ENCODE results near the gene DNAAF2.
A peak's percentile ranks its signal among the peaks of the same experiment; 100 is the strongest.
"Not testable (repeated sequence)": the region's sequence is repeated elsewhere in the genome, so short reads cannot be mapped to it uniquely, and the experiment has no call there.

DNAAF2 gene

GRCh38 chr14:49619273-49619672 is 15.8 kb downstream of the DNAAF2 start:
- H3K27me3 ChIP-seq (ENCODE audit: control insufficient read depth, insufficient read depth, low read length); H3K36me3 ChIP-seq (ENCODE audit: control insufficient read depth, insufficient read depth, low read length); H3K4me1 ChIP-seq (ENCODE audit: control insufficient read depth, insufficient read depth, low read length); H3K9me3 ChIP-seq (ENCODE audit: control insufficient read depth, low read length): not testable (repeated sequence)
- peak overlapping the region; percentile 74 for H3K4me3 ChIP-seq (ENCODE audit: low read length)
- H3K9ac ChIP-seq (ENCODE audit: low read length) = peak overlapping the region; percentile 95

GRCh38 chr14:49617852-49618519 is 17.1 kb downstream of the DNAAF2 start:
- H3K9me3 ChIP-seq (ENCODE audit: control insufficient read depth, low read length) = no peaks in the 10 kb centered on the region

GRCh38 chr14:49615776-49616175 is 19.3 kb downstream of the DNAAF2 start:
- H3K27me3 ChIP-seq (ENCODE audit: control insufficient read depth, insufficient read depth, low read length) = no peaks in the 10 kb centered on the region
- no peak overlapping the region for H3K9ac ChIP-seq (ENCODE audit: low read length)
- H3K9me3 ChIP-seq (ENCODE audit: control insufficient read depth, low read length) = no peaks in the 10 kb centered on the region
- H3K4me3 ChIP-seq (ENCODE audit: low read length) = no peak overlapping the region
- no peaks in the 10 kb centered on the region for H3K36me3 ChIP-seq (ENCODE audit: control insufficient read depth, insufficient read depth, low read length)
- no peaks in the 10 kb centered on the region for H3K4me1 ChIP-seq (ENCODE audit: control insufficient read depth, insufficient read depth, low read length)

More at GRCh38 chr14:49617852-49618519, 17.1 kb downstream of the DNAAF2 start:
- H3K4me3 ChIP-seq (ENCODE audit: low read length) = no peak overlapping the region
- no peaks in the 10 kb centered on the region for H3K27me3 ChIP-seq (ENCODE audit: control insufficient read depth, insufficient read depth, low read length)
- no peak overlapping the region for H3K9ac ChIP-seq (ENCODE audit: low read length)
- H3K36me3 ChIP-seq (ENCODE audit: control insufficient read depth, insufficient read depth, low read length) = no peaks in the 10 kb centered on the region
- no peaks in the 10 kb centered on the region for H3K4me1 ChIP-seq (ENCODE audit: control insufficient read depth, insufficient read depth, low read length)

DNA sequence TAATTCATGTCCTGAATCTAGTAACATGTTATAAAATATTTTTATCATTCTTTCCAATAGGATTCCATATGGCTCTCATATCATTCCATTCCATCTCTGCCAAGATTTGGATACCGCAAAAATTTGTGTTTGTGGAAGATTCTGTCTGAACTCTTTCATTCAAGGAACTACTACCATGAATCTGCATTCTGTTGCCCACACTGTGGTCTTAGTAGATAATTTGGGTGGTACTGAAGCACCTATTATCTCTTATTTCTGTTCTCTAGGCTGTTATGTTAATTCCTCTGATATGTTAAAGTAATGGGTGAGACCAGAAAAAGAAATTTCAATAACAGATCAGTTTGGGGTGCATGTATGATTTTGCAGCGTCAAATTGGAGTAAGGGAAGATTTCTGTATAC is 20.8 kb downstream of the DNAAF2 start:
- Histone ChIP-seq H3K4me1 (ENCODE audit: control insufficient read depth, insufficient read depth, low read length) (no peaks in the 10 kb centered on the region), H3K9me3 (ENCODE audit: control insufficient read depth, low read length) (no peaks in the 10 kb centered on the region), H3K4me3 (ENCODE audit: low read length) (no peak overlapping the region), H3K9ac (ENCODE audit: low read length) (no peak overlapping the region), H3K27me3 (ENCODE audit: control insufficient read depth, insufficient read depth, low read length) (no peaks in the 10 kb centered on the region), H3K36me3 (ENCODE audit: control insufficient read depth, insufficient read depth, low read length) (no peaks in the 10 kb centered on the region)

GRCh38 chr14:49612671-49613070 is 22.4 kb downstream of the DNAAF2 start:
- Histone ChIP-seq H3K27me3 (ENCODE audit: control insufficient read depth, insufficient read depth, low read length) (no peaks in the 10 kb centered on the region), H3K4me3 (ENCODE audit: low read length) (no peak overlapping the region), H3K36me3 (ENCODE audit: control insufficient read depth, insufficient read depth, low read length) (no peaks in the 10 kb centered on the region), H3K4me1 (ENCODE audit: control insufficient read depth, insufficient read depth, low read length) (no peaks in the 10 kb centered on the region), H3K9me3 (ENCODE audit: control insufficient read depth, low read length) (no peaks in the 10 kb centered on the region), H3K9ac (ENCODE audit: low read length) (no peak overlapping the region)

DNA sequence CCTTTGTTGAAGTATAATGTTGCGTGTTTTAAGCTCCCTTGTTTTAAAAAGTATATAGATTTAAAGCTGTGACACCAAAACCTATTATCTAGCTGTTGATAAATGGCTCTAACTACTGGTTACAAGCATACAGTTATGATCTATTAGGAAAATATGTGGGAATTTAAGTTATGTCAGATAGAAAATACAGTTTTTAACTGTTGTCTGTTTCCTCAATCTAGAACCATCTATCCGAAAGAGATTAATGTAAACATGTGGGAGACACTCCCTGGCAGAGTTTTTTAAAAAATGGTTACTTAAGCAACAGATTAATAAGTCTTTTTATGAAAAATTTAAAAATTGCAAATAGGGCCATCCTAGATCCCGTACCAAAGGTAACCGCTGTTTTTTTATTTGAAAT is 22.8 kb downstream of the DNAAF2 start:
- Histone ChIP-seq H3K9me3 (ENCODE audit: control insufficient read depth, low read length) (no peaks in the 10 kb centered on the region), H3K9ac (ENCODE audit: low read length) (no peak overlapping the region), H3K4me1 (ENCODE audit: control insufficient read depth, insufficient read depth, low read length) (no peaks in the 10 kb centered on the region), H3K36me3 (ENCODE audit: control insufficient read depth, insufficient read depth, low read length) (no peaks in the 10 kb centered on the region), H3K27me3 (ENCODE audit: control insufficient read depth, insufficient read depth, low read length) (no peaks in the 10 kb centered on the region), H3K4me3 (ENCODE audit: low read length) (no peak overlapping the region)

DNA sequence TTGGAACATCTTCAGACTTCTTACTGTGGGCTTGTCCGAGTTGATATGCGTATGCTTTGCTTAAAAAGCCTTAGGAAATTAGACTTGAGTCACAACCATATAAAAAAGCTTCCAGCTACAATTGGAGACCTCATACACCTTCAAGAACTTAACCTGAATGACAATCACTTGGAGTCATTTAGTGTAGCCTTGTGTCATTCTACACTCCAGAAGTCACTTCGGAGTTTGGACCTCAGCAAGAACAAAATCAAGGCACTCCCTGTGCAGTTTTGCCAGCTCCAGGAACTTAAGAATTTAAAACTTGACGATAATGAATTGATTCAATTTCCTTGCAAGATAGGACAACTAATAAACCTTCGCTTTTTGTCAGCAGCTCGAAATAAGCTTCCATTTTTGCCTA is 27.5 kb downstream of the DNAAF2 start:
- Histone ChIP-seq H3K9me3 (ENCODE audit: control insufficient read depth, low read length) (no peaks in the 10 kb centered on the region), H3K9ac (ENCODE audit: low read length) (no peak overlapping the region), H3K36me3 (ENCODE audit: control insufficient read depth, insufficient read depth, low read length) (no peaks in the 10 kb centered on the region), H3K4me1 (ENCODE audit: control insufficient read depth, insufficient read depth, low read length) (no peaks in the 10 kb centered on the region), H3K4me3 (ENCODE audit: low read length) (no peak overlapping the region), H3K27me3 (ENCODE audit: control insufficient read depth, insufficient read depth, low read length) (no peaks in the 10 kb centered on the region)

DNA sequence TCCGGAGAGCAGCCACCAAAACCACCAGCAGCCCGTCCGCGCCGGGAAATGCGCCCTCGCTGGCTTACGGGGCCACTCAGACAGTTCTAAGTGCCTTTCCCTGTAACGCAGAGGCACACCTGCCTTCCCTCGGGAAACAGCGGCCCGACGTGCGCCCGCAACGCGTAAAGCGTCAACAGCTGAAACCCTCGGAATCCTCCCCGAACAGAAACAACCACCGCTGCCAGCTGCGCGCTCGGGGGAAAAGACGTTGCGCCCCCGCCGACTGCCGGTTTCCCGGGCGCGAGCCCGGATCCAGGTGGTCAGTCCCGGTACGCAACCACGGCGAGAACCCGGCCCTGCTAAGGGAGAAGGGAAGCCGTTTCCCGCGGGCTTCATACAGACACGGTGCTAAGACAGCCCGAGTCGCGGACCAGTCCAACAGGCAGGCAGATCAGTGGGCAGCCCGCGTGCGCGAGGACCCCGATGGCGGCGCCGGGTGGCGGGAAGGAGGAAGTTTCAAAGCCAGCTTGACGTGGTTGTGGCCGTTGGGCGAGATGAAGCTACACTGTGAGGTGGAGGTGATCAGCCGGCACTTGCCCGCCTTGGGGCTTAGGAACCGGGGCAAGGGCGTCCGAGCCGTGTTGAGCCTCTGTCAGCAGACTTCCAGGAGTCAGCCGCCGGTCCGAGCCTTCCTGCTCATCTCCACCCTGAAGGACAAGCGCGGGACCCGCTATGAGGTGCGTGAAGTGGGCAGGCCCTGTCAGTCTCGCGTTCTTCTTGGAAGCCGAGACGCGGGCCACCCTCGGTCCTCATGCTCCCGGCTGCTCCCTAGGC is 36.4 kb downstream of the DNAAF2 start, which contains the start of gene LRR1:
Gene LRR1 (plus strand): TSS at position 456 of the 816 bp plus-strand sequence. CDS start 81 bp downstream, at position 537.
- Histone ChIP-seq H3K4me3 (ENCODE audit: low read length) (peak within 1 kb of the TSS; percentile 89), H3K4me1 (ENCODE audit: control insufficient read depth, insufficient read depth, low read length) (peaks cover 2% of the 10 kb centered on the region), H3K9me3 (ENCODE audit: control insufficient read depth, low read length) (no peaks in the 10 kb centered on the region), H3K36me3 (ENCODE audit: control insufficient read depth, insufficient read depth, low read length) (no peaks in the 10 kb centered on the region), H3K27me3 (ENCODE audit: control insufficient read depth, insufficient read depth, low read length) (no peaks in the 10 kb centered on the region), H3K9ac (ENCODE audit: low read length) (peak within 1 kb of the TSS; percentile 97)

- H3K4me3 ChIP-seq (ENCODE audit: low read length) = peak overlapping the region; percentile 89
- H3K4me1 ChIP-seq (ENCODE audit: control insufficient read depth, insufficient read depth, low read length) = peaks cover 7% of the 10 kb centered on the region
- H3K36me3 ChIP-seq (ENCODE audit: control insufficient read depth, insufficient read depth, low read length) = no peaks in the 10 kb centered on the region
- no peaks in the 10 kb centered on the region for H3K27me3 ChIP-seq (ENCODE audit: control insufficient read depth, insufficient read depth, low read length)
- no peaks in the 10 kb centered on the region for H3K9me3 ChIP-seq (ENCODE audit: control insufficient read depth, low read length)
- peak overlapping the region; percentile 97 for H3K9ac ChIP-seq (ENCODE audit: low read length)
Observed at GRCh38 chr14:49598189-49598484, 36.9 kb downstream of the DNAAF2 start.

DNA sequence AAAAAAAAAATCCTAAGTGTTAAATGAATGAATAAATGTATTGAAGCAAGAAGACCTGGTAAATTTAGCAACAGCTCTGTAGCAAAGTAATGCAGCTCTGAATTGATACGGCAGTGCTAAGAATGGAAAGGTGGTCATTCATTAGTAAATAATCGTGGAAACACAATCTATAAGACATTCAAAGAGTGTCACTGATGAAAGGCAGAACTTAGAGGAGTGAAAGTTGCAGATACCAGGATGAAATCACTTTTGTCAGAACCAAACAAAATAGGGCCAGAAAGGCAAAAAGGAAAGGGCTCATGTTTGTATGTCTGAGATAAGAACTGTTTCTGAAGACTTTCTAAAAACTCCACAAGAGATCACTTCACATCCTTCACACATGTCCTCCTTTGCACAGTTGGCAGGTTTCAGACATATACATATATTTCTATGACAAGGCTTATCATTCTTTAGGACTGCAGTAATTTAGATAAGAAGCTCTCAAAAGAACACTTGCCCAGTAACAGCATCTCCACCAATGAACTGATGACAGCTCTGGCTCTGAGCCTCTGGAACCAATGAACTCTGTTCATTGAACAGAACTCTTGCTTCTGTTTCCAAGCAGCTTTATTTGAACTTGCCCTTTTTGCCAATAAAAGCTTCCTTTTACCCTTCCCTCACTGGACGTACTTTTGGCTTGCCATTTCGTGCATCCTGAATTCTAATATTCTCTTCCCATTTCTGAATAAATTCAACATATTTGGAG is 40.5 kb downstream of the DNAAF2 start:
- no peaks in the 10 kb centered on the region for H3K36me3 ChIP-seq (ENCODE audit: control insufficient read depth, insufficient read depth, low read length)
- H3K4me3 ChIP-seq (ENCODE audit: low read length) = no peak overlapping the region
- H3K27me3 ChIP-seq (ENCODE audit: control insufficient read depth, insufficient read depth, low read length) = no peaks in the 10 kb centered on the region
- H3K9me3 ChIP-seq (ENCODE audit: control insufficient read depth, low read length) = no peaks in the 10 kb centered on the region
- peaks cover 8% of the 10 kb centered on the region for H3K4me1 ChIP-seq (ENCODE audit: control insufficient read depth, insufficient read depth, low read length)
- no peak overlapping the region for H3K9ac ChIP-seq (ENCODE audit: low read length)

GRCh38 chr14:49593016-49593415 is 42.0 kb downstream of the DNAAF2 start:
- Histone ChIP-seq H3K4me3 (ENCODE audit: low read length) (no peak overlapping the region), H3K9me3 (ENCODE audit: control insufficient read depth, low read length) (no peaks in the 10 kb centered on the region), H3K36me3 (ENCODE audit: control insufficient read depth, insufficient read depth, low read length) (no peaks in the 10 kb centered on the region), H3K9ac (ENCODE audit: low read length) (no peak overlapping the region), H3K4me1 (ENCODE audit: control insufficient read depth, insufficient read depth, low read length) (peaks cover 8% of the 10 kb centered on the region), H3K27me3 (ENCODE audit: control insufficient read depth, insufficient read depth, low read length) (no peaks in the 10 kb centered on the region)

GRCh38 chr14:49589387-49589786 is 45.7 kb downstream of the DNAAF2 start:
- H3K9ac ChIP-seq (ENCODE audit: low read length) = no peak overlapping the region
- H3K4me1 ChIP-seq (ENCODE audit: control insufficient read depth, insufficient read depth, low read length) = peaks cover 10% of the 10 kb centered on the region
- no peaks in the 10 kb centered on the region for H3K9me3 ChIP-seq (ENCODE audit: control insufficient read depth, low read length)
- H3K4me3 ChIP-seq (ENCODE audit: low read length) = no peak overlapping the region
- peaks cover 1% of the 10 kb centered on the region for H3K36me3 ChIP-seq (ENCODE audit: control insufficient read depth, insufficient read depth, low read length)
- no peaks in the 10 kb centered on the region for H3K27me3 ChIP-seq (ENCODE audit: control insufficient read depth, insufficient read depth, low read length)
